HG03025 (cell line): ENCODE results near the gene HOXA13.

Experiments
- ATAC-seq: cut with Tn5 transposase; IDR thresholded peaks from one replicate; pipeline ENCODE4 v1.9.1; 2021; ENCODE audit warnings: mild to moderate bottlenecking, moderate library complexity; ENCODE audit not compliant: unreplicated experiment, low FRiP score

Gene HOXA13

GRCh38 chr7:27194002-27194352 is 5.9 kb downstream of the HOXA13 start:
- ATAC-seq: no peak

- no peak for ATAC-seq
These were observed 6.4 kb downstream of the HOXA13 start for GRCh38 chr7:27193335-27194001.

- ATAC-seq: no peak
These were observed 7.2 kb downstream of the HOXA13 start for GRCh38 chr7:27192546-27193334.

- no peak for ATAC-seq
These were observed 7.9 kb downstream of the HOXA13 start for GRCh38 chr7:27191833-27192545.

GRCh38 chr7:27191161-27191731 is 8.6 kb downstream of the HOXA13 start:
- ATAC-seq: no peak

GRCh38 chr7:27189997-27190748 is 9.7 kb downstream of the HOXA13 start:
- no peak for ATAC-seq

- no peak for ATAC-seq
These were observed 10.4 kb downstream of the HOXA13 start for GRCh38 chr7:27189295-27189996.

GRCh38 chr7:27188386-27189294 is 11.3 kb downstream of the HOXA13 start:
- no peak for ATAC-seq

GRCh38 chr7:27187475-27188385 is 12.2 kb downstream of the HOXA13 start:
- no peak for ATAC-seq

GRCh38 chr7:27186668-27187474 is 13.0 kb downstream of the HOXA13 start:
- ATAC-seq: no peak

GRCh38 chr7:27185854-27186667 is 13.8 kb downstream of the HOXA13 start:
- no peak for ATAC-seq

- ATAC-seq: no peak
These were observed 14.7 kb downstream of the HOXA13 start, which contains the start of gene HOXA11 for GRCh38 chr7:27185013-27185853. HOXA11 (minus strand) TSS chr7:27185232; CDS start chr7:27185144, 88 bp downstream.

GRCh38 chr7:27184337-27185012 is 15.4 kb downstream of the HOXA13 start:
- ATAC-seq: no peak

GRCh38 chr7:27183682-27184336 is 16.1 kb downstream of the HOXA13 start:
- no peak for ATAC-seq
